CD14-positive monocyte (primary cell): ENCODE results near the gene RRP12. TPM values are rescaled to one million over a fixed set of nuclear protein-coding genes. Genes with fewer than 3 reads are reported as not detected.

Experiments used
- DNase-seq, 3 donors: peaks; one replicate each; pipeline ENCODE4 v3.0.0-alpha.2; 2011 to 2022
- H2AFZ ChIP-seq: 2 replicates; pipeline ENCODE4 v1.6.0; 2012; ENCODE audit warnings: mild to moderate bottlenecking, low read depth, low read length, inconsistent platforms; ENCODE audit not compliant: insufficient read depth, poor library complexity, severe bottlenecking
- H3K27ac ChIP-seq, 2 donors: 1 replicate in 1 of 2; 2 replicates in 1 of 2; pipeline ENCODE4 v1.5.1; 2012 to 2013; ENCODE audit warnings: low read length in 2 of 2, control low read depth in 1 of 2, inconsistent platforms in 1 of 2, low read depth in 1 of 2, mild to moderate bottlenecking in 1 of 2
- H3K27me3 ChIP-seq, 2 donors: one replicate each; pipeline versions ENCODE4 v1.6.0 to v1.6.1; 2011 to 2013; ENCODE audit warnings: low read length in 2 of 2; ENCODE audit not compliant: control insufficient read depth in 2 of 2, insufficient read depth in 2 of 2
- H3K36me3 ChIP-seq, 2 donors: replicated peaks in 1 of 2; 1 replicate in 1 of 2; 2 replicates in 1 of 2; pipeline versions ENCODE4 v1.5.1 to v1.6.1; 2012 to 2013; ENCODE audit warnings: low read length in 2 of 2, control low read depth in 1 of 2, inconsistent platforms in 1 of 2, mild to moderate bottlenecking in 1 of 2; ENCODE audit not compliant: insufficient read depth in 2 of 2, control insufficient read depth in 1 of 2
- H3K4me1 ChIP-seq, 2 donors: 1 replicate in 1 of 2; 2 replicates in 1 of 2; pipeline versions ENCODE4 v1.5.1 to v1.6.1; 2012 to 2013; ENCODE audit warnings: low read length in 2 of 2, control low read depth in 1 of 2, inconsistent platforms in 1 of 2, mild to moderate bottlenecking in 1 of 2, moderate library complexity in 1 of 2; ENCODE audit not compliant: insufficient read depth in 2 of 2, control insufficient read depth in 1 of 2
- H3K4me2 ChIP-seq: replicated peaks from 2 replicates; pipeline ENCODE3; 2012; ENCODE audit warnings: low read length, moderate library complexity, mild to moderate bottlenecking; ENCODE audit not compliant: poor library complexity, severe bottlenecking; ENCODE audit errors: extremely low read depth
- H3K4me3 ChIP-seq, 3 experiments: fragments of 200-600 bp in 1 of 3; sonication (generic) in 1 of 3; replicated peaks in 1 of 3; 1 replicate in 2 of 3; 2 replicates in 1 of 3; pipeline ENCODE4 v1.5.1; 2011 to 2013; ENCODE audit warnings: low read length in 3 of 3, mild to moderate bottlenecking in 3 of 3, control low read depth in 2 of 3, low read depth in 2 of 3, inconsistent platforms in 1 of 3, moderate library complexity in 1 of 3
- H3K79me2 ChIP-seq: 2 replicates; pipeline ENCODE4 v1.6.0; 2012; ENCODE audit warnings: mild to moderate bottlenecking, control low read depth, inconsistent platforms, low read length, moderate library complexity; ENCODE audit not compliant: insufficient read depth
- H3K9ac ChIP-seq: 2 replicates; pipeline ENCODE4 v1.6.0; 2017; ENCODE audit warnings: low read length, mild to moderate bottlenecking; ENCODE audit not compliant: insufficient read depth, poor library complexity, severe bottlenecking
- H3K9me3 ChIP-seq, 2 donors: replicated peaks in 1 of 2; 1 replicate in 1 of 2; 2 replicates in 1 of 2; pipeline versions ENCODE4 v1.5.1 to v1.6.1; 2012 to 2013; ENCODE audit warnings: low read length in 2 of 2, control low read depth in 1 of 2; ENCODE audit not compliant: control insufficient read depth in 1 of 2, insufficient read depth in 1 of 2
- H4K20me1 ChIP-seq: 2 replicates; pipeline ENCODE4 v1.6.0; 2012; ENCODE audit warnings: mild to moderate bottlenecking, low read length, control low read depth, moderate library complexity; ENCODE audit not compliant: insufficient read depth
- H3K27ac Mint-ChIP-seq, 7 donors: one replicate each; pipeline ENCODE4 v1.8.0; 2020; ENCODE audit warnings: mild to moderate bottlenecking in 7 of 7, mixed read lengths in 7 of 7, moderate library complexity in 6 of 7, inconsistent platforms in 2 of 7
- H3K27me3 Mint-ChIP-seq, 3 donors: one replicate each; pipeline ENCODE4 v1.8.0; 2021 to 2022; ENCODE audit warnings: low read depth in 3 of 3, mild to moderate bottlenecking in 3 of 3, mixed read lengths in 3 of 3, moderate library complexity in 3 of 3, inconsistent platforms in 1 of 3
- H3K36me3 Mint-ChIP-seq, 2 donors: one replicate each; pipeline ENCODE4 v1.8.0; 2020; ENCODE audit warnings: mixed read lengths in 2 of 2, inconsistent platforms in 1 of 2, mild to moderate bottlenecking in 1 of 2
- H3K4me1 Mint-ChIP-seq: one replicate; pipeline ENCODE4 v1.8.0; 2020; ENCODE audit warnings: mild to moderate bottlenecking, mixed read lengths
- H3K4me3 Mint-ChIP-seq, 2 donors: one replicate each; pipeline ENCODE4 v1.8.0; 2020; ENCODE audit warnings: mild to moderate bottlenecking in 2 of 2, mixed read lengths in 2 of 2, moderate library complexity in 1 of 2
- H3K9me3 Mint-ChIP-seq, 7 donors: one replicate each; pipeline ENCODE4 v1.8.0; 2020 to 2022; ENCODE audit warnings: mixed read lengths in 7 of 7, mild to moderate bottlenecking in 6 of 7, moderate library complexity in 6 of 7, inconsistent platforms in 2 of 7
- WGBS: methylation state at CpG from one replicate; pipeline ENCODE4 v1.1.5; 2013; ENCODE audit warnings: missing lambda C conversion rate; ENCODE audit not compliant: insufficient coverage; 5-methylcytosine and 5-hydroxymethylcytosine counted together
- intact Hi-C, 2 donors: fragments of 100-400 bp; cut with micrococcal nuclease; formaldehyde crosslinking; loops; one replicate each; pipeline versions ENCODE4 v1.15.0 to v1.15.1; 2023
- polyA plus RNA-seq, 3 donors: library from polyadenylated mRNA; depleted of rRNA in 1 of 3; unstranded in 2 of 3; stranded (reverse) in 1 of 3; fragments of 300-500 nt in 2 of 3; fragments of >200 nt in 1 of 3; fragmentation: Illumina TruSeq in 2 of 3; gene quantifications; 1 replicate in 2 of 3; 2 replicates in 1 of 3; pipeline ENCODE4 v1.2.3, GENCODE V29; 2012 to 2021
- TF ChIP-seq, protein P1 (sequence below): fragments of 200-600 bp; IDR thresholded peaks from one replicate; pipeline ENCODE4 v1.8.0; 2022; ENCODE audit warnings: antibody characterized with exemption, mild to moderate bottlenecking

Gene RRP12
- polyA plus RNA-seq, 3 donors = 31.0 to 98.7 (median 44.3) TPM

DNA sequence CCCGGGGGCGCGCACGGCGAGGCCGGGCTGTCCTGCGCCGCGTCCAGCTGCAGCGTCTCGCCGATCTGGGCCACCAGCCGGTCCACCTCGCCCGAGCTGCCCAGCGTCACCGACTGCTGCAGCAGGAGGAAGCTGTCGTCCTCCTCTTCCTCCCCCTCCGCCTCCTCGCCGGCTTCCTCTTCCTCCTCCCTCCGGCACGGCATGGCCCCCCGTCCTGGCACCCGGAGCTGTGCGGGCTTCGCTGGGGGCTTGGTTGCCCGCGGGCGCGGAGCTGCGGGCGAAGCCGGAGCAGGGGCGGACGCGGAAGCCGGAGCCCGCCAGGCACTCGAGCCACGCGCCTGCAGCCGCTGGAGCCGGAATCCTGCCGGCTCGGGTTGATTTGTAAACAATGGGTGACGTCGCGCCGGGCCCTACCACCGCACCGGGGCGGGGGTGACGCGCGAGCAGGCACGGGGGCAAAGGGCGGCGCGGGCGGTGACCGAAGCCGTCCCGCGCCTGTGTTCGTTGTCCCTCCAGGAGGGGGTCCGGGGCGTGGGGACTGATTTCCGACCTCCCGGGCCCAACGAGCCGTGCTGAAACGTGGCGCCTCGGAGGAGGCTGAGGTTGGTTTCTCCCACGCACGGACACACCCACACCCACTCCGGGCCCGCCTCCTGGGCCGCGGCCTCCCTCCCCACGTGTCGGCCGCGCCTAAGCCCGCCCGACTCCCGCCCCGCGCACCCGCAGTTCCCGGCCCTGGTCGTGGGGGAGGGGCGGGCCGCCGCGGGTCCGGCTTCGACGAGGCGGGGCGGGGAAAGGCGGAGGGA, 66.6 kb downstream of the RRP12 start, which contains the start of gene FRAT2:
Gene FRAT2, minus strand, starts transcription at position 360 of the 806 bp plus-strand sequence. Its CDS starts 157 bp downstream, at position 203.
- Mint-ChIP-seq H3K9me3 (peaks cover 0 to 5% (median 2%) of the 10 kb centered on the region in 7 donors), H3K27ac (peak within 1 kb of the TSS; percentile 95 to 99 (median 97)), H3K36me3 (peaks cover 29 to 41% of the 10 kb centered on the region in 2 donors), H3K4me1 (peaks cover 67% of the 10 kb centered on the region), H3K4me3 (peak within 1 kb of the TSS; percentile 98 to 99), H3K27me3 (peaks cover 0 to 2% (median 0%) of the 10 kb centered on the region in 3 donors)
- Histone ChIP-seq H3K36me3 (peaks cover 3 to 26% of the 10 kb centered on the region in 2 donors), H3K27ac (peak within 1 kb of the TSS; percentile 85 to 92), H4K20me1 (peaks cover 44% of the 10 kb centered on the region), H3K27me3 (no peaks in the 10 kb centered on the region), H3K9ac (peak within 1 kb of the TSS; percentile 87), H3K4me3 (peak within 1 kb of the TSS; percentile 87 to 99 (median 90)), H3K79me2 (peaks cover 53% of the 10 kb centered on the region), H2AFZ (peak within 1 kb of the TSS; percentile 80), H3K9me3 (no peaks in the 10 kb centered on the region), H3K4me2 (peak within 1 kb of the TSS; percentile 82), H3K4me1 (peaks cover 46 to 65% of the 10 kb centered on the region in 2 donors)
- intact Hi-C loops = loop anchor here (2.0 to 10.0 kb wide), 6 partner anchors 14 to 160 kb away; partner anchors contain the start of genes ARHGAP19 (in 1 of the 2), MMS19 (in 1 of the 2), PGAM1 (in 1 of the 2) and UBTD1 (in 1 of the 2)
- peak; percentile 81 to 92 (median 90) for DNase-seq
- WGBS = under 1% methylated on average over 77 of the region's 103 CpGs
- TF ChIP-seq, protein P1, sequence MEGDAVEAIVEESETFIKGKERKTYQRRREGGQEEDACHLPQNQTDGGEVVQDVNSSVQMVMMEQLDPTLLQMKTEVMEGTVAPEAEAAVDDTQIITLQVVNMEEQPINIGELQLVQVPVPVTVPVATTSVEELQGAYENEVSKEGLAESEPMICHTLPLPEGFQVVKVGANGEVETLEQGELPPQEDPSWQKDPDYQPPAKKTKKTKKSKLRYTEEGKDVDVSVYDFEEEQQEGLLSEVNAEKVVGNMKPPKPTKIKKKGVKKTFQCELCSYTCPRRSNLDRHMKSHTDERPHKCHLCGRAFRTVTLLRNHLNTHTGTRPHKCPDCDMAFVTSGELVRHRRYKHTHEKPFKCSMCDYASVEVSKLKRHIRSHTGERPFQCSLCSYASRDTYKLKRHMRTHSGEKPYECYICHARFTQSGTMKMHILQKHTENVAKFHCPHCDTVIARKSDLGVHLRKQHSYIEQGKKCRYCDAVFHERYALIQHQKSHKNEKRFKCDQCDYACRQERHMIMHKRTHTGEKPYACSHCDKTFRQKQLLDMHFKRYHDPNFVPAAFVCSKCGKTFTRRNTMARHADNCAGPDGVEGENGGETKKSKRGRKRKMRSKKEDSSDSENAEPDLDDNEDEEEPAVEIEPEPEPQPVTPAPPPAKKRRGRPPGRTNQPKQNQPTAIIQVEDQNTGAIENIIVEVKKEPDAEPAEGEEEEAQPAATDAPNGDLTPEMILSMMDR = no peak

DNA sequence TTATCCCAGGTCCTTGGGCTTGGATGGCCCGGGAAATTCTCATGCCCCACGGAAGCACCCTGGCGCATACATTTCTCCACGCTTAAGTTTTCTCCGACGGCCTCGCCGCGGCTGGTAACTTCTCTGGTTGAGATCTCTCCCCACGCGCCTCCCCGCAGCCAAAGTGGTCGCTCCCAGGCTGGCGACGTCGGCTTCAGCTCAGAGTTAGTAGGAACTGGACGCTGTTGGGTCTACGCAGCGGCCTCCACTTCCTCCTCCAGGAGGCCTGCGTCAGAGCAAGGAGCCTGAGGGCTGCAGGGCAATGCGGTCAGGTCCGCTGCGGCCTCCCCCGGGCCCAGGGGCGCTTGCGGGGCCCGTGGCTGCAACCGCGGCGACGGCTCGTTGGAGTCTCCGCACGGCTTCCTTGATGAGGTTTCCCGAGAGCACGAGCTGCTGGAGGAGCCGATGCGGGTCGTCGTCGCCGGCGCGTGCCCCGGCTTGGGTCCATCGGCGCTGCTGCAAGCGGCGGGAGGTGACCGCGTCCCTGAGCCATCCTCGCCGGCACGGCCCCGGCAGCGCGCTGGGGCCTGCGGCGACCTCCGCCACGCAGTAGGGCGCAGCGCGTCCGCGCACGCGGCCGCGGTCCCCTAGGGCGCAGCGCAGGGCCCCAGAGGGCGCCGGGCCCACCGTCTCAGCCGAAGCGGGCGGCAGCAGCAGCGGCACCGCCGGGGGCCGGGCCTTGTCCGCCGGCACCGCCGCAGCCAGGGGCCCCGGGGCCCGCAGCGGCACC, 67.4 kb downstream of the RRP12 start:
- H3K4me1 ChIP-seq = peaks cover 54 to 73% of the 10 kb centered on the region in 2 donors
- Mint-ChIP-seq H3K4me1 (peaks cover 74% of the 10 kb centered on the region), H3K27ac (peak overlapping the region; percentile 94 to 99 (median 97)), H3K9me3 (peaks cover 0 to 5% (median 2%) of the 10 kb centered on the region in 7 donors), H3K36me3 (peaks cover 37 to 49% of the 10 kb centered on the region in 2 donors), H3K27me3 (peaks cover 0 to 3% (median 2%) of the 10 kb centered on the region in 3 donors), H3K4me3 (peak overlapping the region; percentile 98 to 99)
- H4K20me1 ChIP-seq = peaks cover 52% of the 10 kb centered on the region
- TF ChIP-seq, protein P1 = no peak
- peak overlapping the region; percentile 82 for H3K4me2 ChIP-seq
- intact Hi-C loops = loop anchor here (2.0 to 10.0 kb wide), 7 partner anchors 13 to 161 kb away; partner anchors contain the start of genes ARHGAP19 (in 2 of the 2), MMS19 (in 1 of the 2), PGAM1 (in 1 of the 2) and UBTD1 (in 1 of the 2)
- peak overlapping the region; percentile 70 to 92 for H3K27ac ChIP-seq
- H2AFZ ChIP-seq = no peak overlapping the region
- H3K9ac ChIP-seq = peak overlapping the region; percentile 87
- H3K36me3 ChIP-seq = peaks cover 10 to 34% of the 10 kb centered on the region in 2 donors
- peak overlapping the region; percentile 87 to 99 (median 90) for H3K4me3 ChIP-seq
- H3K27me3 ChIP-seq = no peaks in the 10 kb centered on the region
- peaks cover 61% of the 10 kb centered on the region for H3K79me2 ChIP-seq
- H3K9me3 ChIP-seq = no peaks in the 10 kb centered on the region
- WGBS = under 1% methylated on average over 89 of the region's 89 CpGs
- DNase-seq = peak; percentile 74 to 78 (median 77)
